IPS-20b (cell line): Measurements from ENCODE around the gene LCN12.

Experiments
- H3K27ac ChIP-seq: one replicate; pipeline ENCODE4 v1.5.1; 2013; ENCODE audit warnings: low read length
- H3K27me3 ChIP-seq: 2 replicates; pipeline ENCODE4 v1.6.1; 2013; ENCODE audit warnings: mild to moderate bottlenecking, low read length, inconsistent platforms; ENCODE audit not compliant: insufficient read depth
- H3K36me3 ChIP-seq: 2 replicates; pipeline ENCODE4 v1.6.1; 2013; ENCODE audit warnings: low read depth, mild to moderate bottlenecking, inconsistent platforms, low read length, moderate library complexity; ENCODE audit not compliant: insufficient read depth
- H3K4me1 ChIP-seq: 2 replicates; pipeline ENCODE4 v1.6.1; 2013; ENCODE audit warnings: mild to moderate bottlenecking, control low read depth, inconsistent platforms, low read length, moderate library complexity; ENCODE audit not compliant: insufficient read depth
- H3K4me3 ChIP-seq: 2 replicates; pipeline ENCODE4 v1.5.1; 2013; ENCODE audit warnings: mild to moderate bottlenecking, low read length, inconsistent platforms
- H3K9ac ChIP-seq: 2 replicates; pipeline ENCODE4 v1.6.1; 2013; ENCODE audit warnings: low read depth, mild to moderate bottlenecking, inconsistent platforms, low read length, moderate library complexity
- H3K9me3 ChIP-seq: 2 replicates; pipeline ENCODE4 v1.6.1; 2013; ENCODE audit warnings: mild to moderate bottlenecking, low read depth, low read length, inconsistent platforms; ENCODE audit not compliant: insufficient read depth

The LCN12 gene

GRCh38 chr9:136920069-136920468 is 32.0 kb upstream of the LCN12 start:
- no peaks in the 10 kb centered on the region for H3K4me1 ChIP-seq
- no peaks in the 10 kb centered on the region for H3K9me3 ChIP-seq
- no peak overlapping the region for H3K27ac ChIP-seq
- H3K9ac ChIP-seq: no peak overlapping the region
- peaks cover 68% of the 10 kb centered on the region for H3K36me3 ChIP-seq
- H3K27me3 ChIP-seq: no peaks in the 10 kb centered on the region
- no peak overlapping the region for H3K4me3 ChIP-seq

- H3K9ac ChIP-seq: no peak overlapping the region
- H3K27me3 ChIP-seq: no peaks in the 10 kb centered on the region
- H3K36me3 ChIP-seq: peaks cover 68% of the 10 kb centered on the region
- H3K4me1 ChIP-seq: no peaks in the 10 kb centered on the region
- no peak overlapping the region for H3K27ac ChIP-seq
- no peak overlapping the region for H3K4me3 ChIP-seq
- no peaks in the 10 kb centered on the region for H3K9me3 ChIP-seq
These were observed 31.3 kb upstream of the LCN12 start for GRCh38 chr9:136920734-136921231.

- H3K4me3 ChIP-seq: no peak overlapping the region
- H3K4me1 ChIP-seq: no peaks in the 10 kb centered on the region
- no peaks in the 10 kb centered on the region for H3K9me3 ChIP-seq
- peaks cover 69% of the 10 kb centered on the region for H3K36me3 ChIP-seq
- H3K27me3 ChIP-seq: no peaks in the 10 kb centered on the region
- H3K27ac ChIP-seq: no peak overlapping the region
- no peak overlapping the region for H3K9ac ChIP-seq
These were observed 30.8 kb upstream of the LCN12 start for GRCh38 chr9:136921307-136921706.

- H3K9me3 ChIP-seq: no peaks in the 10 kb centered on the region
These were observed 30.4 kb upstream of the LCN12 start for GRCh38 chr9:136921718-136922117.

GRCh38 chr9:136922540-136922939 is 29.5 kb upstream of the LCN12 start:
- Histone ChIP-seq H3K4me3 (no peak overlapping the region), H3K9ac (no peak overlapping the region), H3K9me3 (no peaks in the 10 kb centered on the region), H3K27me3 (no peaks in the 10 kb centered on the region), H3K4me1 (no peaks in the 10 kb centered on the region), H3K27ac (no peak overlapping the region), H3K36me3 (peaks cover 66% of the 10 kb centered on the region)

More at GRCh38 chr9:136921718-136922117, 30.4 kb upstream of the LCN12 start:
- Histone ChIP-seq H3K4me3 (no peak overlapping the region), H3K9ac (no peak overlapping the region), H3K4me1 (no peaks in the 10 kb centered on the region), H3K27ac (no peak overlapping the region), H3K36me3 (peaks cover 68% of the 10 kb centered on the region), H3K27me3 (no peaks in the 10 kb centered on the region)

- Histone ChIP-seq H3K27me3 (no peaks in the 10 kb centered on the region), H3K4me3 (no peak overlapping the region), H3K27ac (no peak overlapping the region), H3K9ac (no peak overlapping the region), H3K9me3 (no peaks in the 10 kb centered on the region), H3K4me1 (no peaks in the 10 kb centered on the region), H3K36me3 (peaks cover 75% of the 10 kb centered on the region)
These were observed 28.2 kb upstream of the LCN12 start for GRCh38 chr9:136923881-136924280.

GRCh38 chr9:136925414-136926153 is 26.5 kb upstream of the LCN12 start:
- no peak overlapping the region for H3K27ac ChIP-seq
- peaks cover 66% of the 10 kb centered on the region for H3K36me3 ChIP-seq
- H3K27me3 ChIP-seq: no peaks in the 10 kb centered on the region
- no peaks in the 10 kb centered on the region for H3K9me3 ChIP-seq
- no peak overlapping the region for H3K9ac ChIP-seq
- H3K4me1 ChIP-seq: no peaks in the 10 kb centered on the region
- no peak overlapping the region for H3K4me3 ChIP-seq

GRCh38 chr9:136926154-136926704 is 25.8 kb upstream of the LCN12 start:
- Histone ChIP-seq H3K27me3 (no peaks in the 10 kb centered on the region), H3K36me3 (peaks cover 60% of the 10 kb centered on the region), H3K27ac (no peak overlapping the region), H3K9me3 (no peaks in the 10 kb centered on the region), H3K4me3 (no peak overlapping the region), H3K9ac (no peak overlapping the region), H3K4me1 (no peaks in the 10 kb centered on the region)

GRCh38 chr9:136926749-136927148 is 25.3 kb upstream of the LCN12 start:
- no peaks in the 10 kb centered on the region for H3K27me3 ChIP-seq
- H3K27ac ChIP-seq: no peak overlapping the region
- H3K9ac ChIP-seq: no peak overlapping the region
- no peaks in the 10 kb centered on the region for H3K4me1 ChIP-seq
- no peaks in the 10 kb centered on the region for H3K9me3 ChIP-seq
- peaks cover 60% of the 10 kb centered on the region for H3K36me3 ChIP-seq
- H3K4me3 ChIP-seq: no peak overlapping the region

- no peaks in the 10 kb centered on the region for H3K27me3 ChIP-seq
- H3K4me1 ChIP-seq: no peaks in the 10 kb centered on the region
- no peak overlapping the region for H3K9ac ChIP-seq
- H3K4me3 ChIP-seq: no peak overlapping the region
- H3K9me3 ChIP-seq: no peaks in the 10 kb centered on the region
- H3K36me3 ChIP-seq: peaks cover 55% of the 10 kb centered on the region
- H3K27ac ChIP-seq: no peak overlapping the region
These were observed 24.5 kb upstream of the LCN12 start for GRCh38 chr9:136927343-136928271.

GRCh38 chr9:136928591-136928990 is 23.5 kb upstream of the LCN12 start:
- H3K27me3 ChIP-seq: no peaks in the 10 kb centered on the region
- H3K9me3 ChIP-seq: no peaks in the 10 kb centered on the region
- no peak overlapping the region for H3K9ac ChIP-seq
- no peaks in the 10 kb centered on the region for H3K4me1 ChIP-seq
- H3K27ac ChIP-seq: no peak overlapping the region
- H3K4me3 ChIP-seq: no peak overlapping the region
- H3K36me3 ChIP-seq: peaks cover 53% of the 10 kb centered on the region
